ENCODE results near the gene LRPPRC.
"Not testable (repeated sequence)": the region's sequence is repeated elsewhere in the genome, so short reads cannot be mapped to it uniquely, and the experiment has no call there.

LRPPRC gene

GRCh38 chr2:43924463-43924862 lies 71.3 kb downstream of the LRPPRC start:
- H3K4me3 ChIP-seq (ENCODE audit: low read depth, low read length), result no peak overlapping the region
- TF ChIP-seq CTCF (IDR thresholded peaks at IDR 0.05; ENCODE audit: borderline replicate concordance, insufficient read depth, low read depth, low read length), result no peak

- H3K4me3 ChIP-seq (ENCODE audit: low read depth, low read length), result not testable (repeated sequence)
Measured at GRCh38 chr2:43911136-43911790, 84.5 kb downstream of the LRPPRC start.

- H3K4me3 ChIP-seq (ENCODE audit: low read depth, low read length), result no peak overlapping the region
- no peak for TF ChIP-seq CTCF (IDR thresholded peaks at IDR 0.05; ENCODE audit: borderline replicate concordance, insufficient read depth, low read depth, low read length)
Measured at GRCh38 chr2:43906448-43907109, 89.2 kb downstream of the LRPPRC start.

GRCh38 chr2:43905871-43906270 lies 89.9 kb downstream of the LRPPRC start:
- TF ChIP-seq CTCF (IDR thresholded peaks at IDR 0.05; ENCODE audit: borderline replicate concordance, insufficient read depth, low read depth, low read length), result no peak
- no peak overlapping the region for H3K4me3 ChIP-seq (ENCODE audit: low read depth, low read length)

GRCh38 chr2:43905371-43905803 lies 90.4 kb downstream of the LRPPRC start:
- H3K4me3 ChIP-seq (ENCODE audit: low read depth, low read length), result no peak overlapping the region
- TF ChIP-seq CTCF (IDR thresholded peaks at IDR 0.05; ENCODE audit: borderline replicate concordance, insufficient read depth, low read depth, low read length), result no peak

- no peak overlapping the region for H3K4me3 ChIP-seq (ENCODE audit: low read depth, low read length)
- no peak for TF ChIP-seq CTCF (IDR thresholded peaks at IDR 0.05; ENCODE audit: borderline replicate concordance, insufficient read depth, low read depth, low read length)
Measured at GRCh38 chr2:43899589-43899988, 96.2 kb downstream of the LRPPRC start.

GRCh38 chr2:43898838-43899346 lies 96.9 kb downstream of the LRPPRC start:
- no peak for TF ChIP-seq CTCF (IDR thresholded peaks at IDR 0.05; ENCODE audit: borderline replicate concordance, insufficient read depth, low read depth, low read length)
- no peak overlapping the region for H3K4me3 ChIP-seq (ENCODE audit: low read depth, low read length)
